ENCODE data around the gene RNF41. TPM values are rescaled to one million over a fixed set of nuclear protein-coding genes. Genes with fewer than 3 reads are reported as not detected.

Gene RNF41
- total and polyA plus RNA-seq, 2 of the 13 experiments (the other 11 are each of a cell fraction or from before 2014, with no cell fraction given), result 27.1 to 39.4 TPM

DNA sequence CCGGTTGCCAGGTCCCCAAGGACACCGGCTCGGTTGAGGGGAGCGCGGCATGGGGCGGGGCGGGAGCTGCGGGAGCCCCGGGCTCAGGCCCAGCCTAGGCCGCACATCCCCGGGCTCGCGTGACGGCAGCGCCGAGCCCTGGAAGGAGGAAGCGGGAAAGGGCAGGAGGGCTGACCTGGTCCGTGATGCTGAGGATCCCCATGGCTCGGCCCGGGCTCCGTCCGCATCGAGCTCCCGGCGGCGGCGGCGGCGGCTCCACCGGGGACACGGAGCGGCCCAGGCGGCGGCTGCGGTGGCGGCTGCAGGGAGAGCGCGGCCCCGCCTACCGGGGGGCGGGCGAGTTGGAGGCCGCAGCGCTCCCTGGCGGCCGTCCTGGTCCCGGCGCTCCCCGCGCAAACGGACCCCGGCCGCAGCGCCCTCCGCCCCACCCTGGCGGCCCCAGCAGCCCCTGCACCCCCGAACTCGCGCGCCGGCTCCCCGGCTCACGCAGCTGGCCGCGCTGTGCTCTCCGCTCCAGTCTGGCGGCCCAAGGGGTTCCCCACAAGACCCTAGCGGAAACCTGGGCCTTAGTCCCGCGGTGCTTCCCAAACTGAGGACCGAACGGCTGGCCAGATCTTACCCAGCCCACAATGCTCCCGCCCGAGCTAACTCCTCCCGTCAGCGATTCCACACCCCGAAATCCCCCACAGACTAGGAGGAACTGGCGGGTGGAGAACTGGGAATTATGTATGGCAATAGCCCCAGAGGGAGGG lies 36.5 kb upstream of the RNF41 start, which contains the start of gene ANKRD52 (continued):
- TF ChIP-seq SYNCRIP (IDR thresholded peaks at IDR 0.05; ENCODE audit: insufficient read depth, low read depth, low read length), result no peak
- TF ChIP-seq PLRG1 (conservative IDR thresholded peaks at IDR 0.05), result no peak
- no peak for TF ChIP-seq ZNF383 (CRISPR knock-in tag; IDR thresholded peaks at IDR 0.05; ENCODE audit: borderline replicate concordance)
- no peak for TF ChIP-seq MTF1 (CRISPR knock-in tag; IDR thresholded peaks at IDR 0.05)
- peak; percentile 53; the same call in 1 of the 2 replicates for TF ChIP-seq ZNF780A (CRISPR knock-in tag; IDR thresholded peaks at IDR 0.05)
- TF ChIP-seq, protein P1, sequence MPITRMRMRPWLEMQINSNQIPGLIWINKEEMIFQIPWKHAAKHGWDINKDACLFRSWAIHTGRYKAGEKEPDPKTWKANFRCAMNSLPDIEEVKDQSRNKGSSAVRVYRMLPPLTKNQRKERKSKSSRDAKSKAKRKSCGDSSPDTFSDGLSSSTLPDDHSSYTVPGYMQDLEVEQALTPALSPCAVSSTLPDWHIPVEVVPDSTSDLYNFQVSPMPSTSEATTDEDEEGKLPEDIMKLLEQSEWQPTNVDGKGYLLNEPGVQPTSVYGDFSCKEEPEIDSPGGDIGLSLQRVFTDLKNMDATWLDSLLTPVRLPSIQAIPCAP (CRISPR knock-in tag; IDR thresholded peaks at IDR 0.05; ENCODE audit: low read depth), result no peak
- no peak for TF ChIP-seq ZSCAN9 (CRISPR knock-in tag; IDR thresholded peaks at IDR 0.05; ENCODE audit: borderline replicate concordance)
- no peak for TF ChIP-seq ZNF101 (CRISPR knock-in tag; IDR thresholded peaks at IDR 0.05; ENCODE audit: borderline replicate concordance, low read depth)
- TF ChIP-seq SRSF4 (IDR thresholded peaks at IDR 0.05; ENCODE audit: low read depth, low read length, poor library complexity, severe bottlenecking), result no peak
- TF ChIP-seq, protein P2, sequence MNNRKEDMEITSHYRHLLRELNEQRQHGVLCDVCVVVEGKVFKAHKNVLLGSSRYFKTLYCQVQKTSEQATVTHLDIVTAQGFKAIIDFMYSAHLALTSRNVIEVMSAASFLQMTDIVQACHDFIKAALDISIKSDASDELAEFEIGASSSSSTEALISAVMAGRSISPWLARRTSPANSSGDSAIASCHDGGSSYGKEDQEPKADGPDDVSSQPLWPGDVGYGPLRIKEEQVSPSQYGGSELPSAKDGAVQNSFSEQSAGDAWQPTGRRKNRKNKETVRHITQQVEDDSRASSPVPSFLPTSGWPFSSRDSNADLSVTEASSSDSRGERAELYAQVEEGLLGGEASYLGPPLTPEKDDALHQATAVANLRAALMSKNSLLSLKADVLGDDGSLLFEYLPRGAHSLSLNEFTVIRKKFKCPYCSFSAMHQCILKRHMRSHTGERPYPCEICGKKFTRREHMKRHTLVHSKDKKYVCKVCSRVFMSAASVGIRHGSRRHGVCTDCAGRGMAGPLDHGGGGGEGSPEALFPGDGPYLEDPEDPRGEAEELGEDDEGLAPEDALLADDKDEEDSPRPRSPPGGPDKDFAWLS (CRISPR knock-in tag; IDR thresholded peaks at IDR 0.05; ENCODE audit: borderline replicate concordance), result no peak
- TF ChIP-seq, protein P3, sequence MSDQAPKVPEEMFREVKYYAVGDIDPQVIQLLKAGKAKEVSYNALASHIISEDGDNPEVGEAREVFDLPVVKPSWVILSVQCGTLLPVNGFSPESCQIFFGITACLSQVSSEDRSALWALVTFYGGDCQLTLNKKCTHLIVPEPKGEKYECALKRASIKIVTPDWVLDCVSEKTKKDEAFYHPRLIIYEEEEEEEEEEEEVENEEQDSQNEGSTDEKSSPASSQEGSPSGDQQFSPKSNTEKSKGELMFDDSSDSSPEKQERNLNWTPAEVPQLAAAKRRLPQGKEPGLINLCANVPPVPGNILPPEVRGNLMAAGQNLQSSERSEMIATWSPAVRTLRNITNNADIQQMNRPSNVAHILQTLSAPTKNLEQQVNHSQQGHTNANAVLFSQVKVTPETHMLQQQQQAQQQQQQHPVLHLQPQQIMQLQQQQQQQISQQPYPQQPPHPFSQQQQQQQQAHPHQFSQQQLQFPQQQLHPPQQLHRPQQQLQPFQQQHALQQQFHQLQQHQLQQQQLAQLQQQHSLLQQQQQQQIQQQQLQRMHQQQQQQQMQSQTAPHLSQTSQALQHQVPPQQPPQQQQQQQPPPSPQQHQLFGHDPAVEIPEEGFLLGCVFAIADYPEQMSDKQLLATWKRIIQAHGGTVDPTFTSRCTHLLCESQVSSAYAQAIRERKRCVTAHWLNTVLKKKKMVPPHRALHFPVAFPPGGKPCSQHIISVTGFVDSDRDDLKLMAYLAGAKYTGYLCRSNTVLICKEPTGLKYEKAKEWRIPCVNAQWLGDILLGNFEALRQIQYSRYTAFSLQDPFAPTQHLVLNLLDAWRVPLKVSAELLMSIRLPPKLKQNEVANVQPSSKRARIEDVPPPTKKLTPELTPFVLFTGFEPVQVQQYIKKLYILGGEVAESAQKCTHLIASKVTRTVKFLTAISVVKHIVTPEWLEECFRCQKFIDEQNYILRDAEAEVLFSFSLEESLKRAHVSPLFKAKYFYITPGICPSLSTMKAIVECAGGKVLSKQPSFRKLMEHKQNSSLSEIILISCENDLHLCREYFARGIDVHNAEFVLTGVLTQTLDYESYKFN (CRISPR knock-in tag; conservative IDR thresholded peaks at IDR 0.05), result no peak
- TF ChIP-seq ZNF276 (CRISPR knock-in tag; IDR thresholded peaks at IDR 0.05; ENCODE audit: low read depth), result 0 out of 2 replicates have a peak, but pooled peaks have one; percentile 41
- TF ChIP-seq PAWR (CRISPR knock-in tag; IDR thresholded peaks at IDR 0.05; ENCODE audit: borderline replicate concordance), result no peak
- no peak for TF ChIP-seq POGZ (CRISPR knock-in tag; IDR thresholded peaks at IDR 0.05)
- no peak for TF ChIP-seq RARG (CRISPR knock-in tag; IDR thresholded peaks at IDR 0.05; ENCODE audit: low read depth)
- no peak for TF ChIP-seq ADNP (CRISPR knock-in tag; IDR thresholded peaks at IDR 0.05)
- no peak for TF ChIP-seq PLSCR1 (CRISPR knock-in tag; IDR thresholded peaks at IDR 0.05; ENCODE audit: borderline replicate concordance)
- TF ChIP-seq POLR2A (IDR thresholded peaks at IDR 0.05; ENCODE audit: insufficient read depth in 1 of 2, low read depth in 2 of 2, low read length in 2 of 2), result peak in 1 of 2 experiments; percentile 47; a peak in 2 of 4 replicates
- peak; percentile 79 for TF ChIP-seq ASH2L (IDR thresholded peaks at IDR 0.05; ENCODE audit: insufficient read length, low read depth, low read length)
- no peak for TF ChIP-seq MIER2 (CRISPR knock-in tag; IDR thresholded peaks at IDR 0.05)
- TF ChIP-seq ZNF570 (CRISPR knock-in tag; IDR thresholded peaks at IDR 0.05; ENCODE audit: borderline replicate concordance), result no peak

Data from HepG2 (cell line).